NB4 (cell line): ENCODE results near the gene ZSCAN18.

ENCODE experiments used
- CTCF ChIP-seq: IDR thresholded peaks from one replicate; pipeline ENCODE4 v1.5.1; 2012; ENCODE audit warnings: low read depth, low read length
- POLR2A ChIP-seq: IDR thresholded peaks from 2 replicates; pipeline ENCODE4 v1.6.1; 2011; ENCODE audit warnings: mild to moderate bottlenecking; ENCODE audit not compliant: insufficient read length; ENCODE audit errors: extremely low read depth

- no peak for TF ChIP-seq POLR2A
- TF ChIP-seq CTCF: no peak
These were observed 9.4 kb downstream of the ZSCAN18 start for GRCh38 chr19:58088521-58089052.
